ENCODE measurements around the gene AARS2.

DNA sequence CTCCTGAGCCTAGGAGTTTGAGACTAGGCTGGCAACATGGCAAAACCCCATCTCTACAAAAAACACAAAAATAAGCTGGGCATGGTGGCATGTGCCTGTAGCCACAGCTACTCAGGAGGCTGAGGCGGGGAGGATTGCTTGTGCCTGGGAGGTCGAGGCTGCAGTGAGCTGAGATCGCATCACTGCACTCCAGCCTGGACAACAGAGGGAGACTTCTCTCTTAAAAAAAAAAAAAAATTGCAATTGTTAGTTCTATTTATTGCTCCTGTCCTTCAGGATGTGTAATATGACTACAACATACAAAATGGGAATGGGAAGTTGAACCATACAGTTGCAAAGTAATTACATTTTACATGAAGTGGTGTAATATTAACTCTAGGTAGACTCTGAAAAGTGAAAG is 8.1 kb upstream of the AARS2 start:
- TF ChIP-seq, protein P1, sequence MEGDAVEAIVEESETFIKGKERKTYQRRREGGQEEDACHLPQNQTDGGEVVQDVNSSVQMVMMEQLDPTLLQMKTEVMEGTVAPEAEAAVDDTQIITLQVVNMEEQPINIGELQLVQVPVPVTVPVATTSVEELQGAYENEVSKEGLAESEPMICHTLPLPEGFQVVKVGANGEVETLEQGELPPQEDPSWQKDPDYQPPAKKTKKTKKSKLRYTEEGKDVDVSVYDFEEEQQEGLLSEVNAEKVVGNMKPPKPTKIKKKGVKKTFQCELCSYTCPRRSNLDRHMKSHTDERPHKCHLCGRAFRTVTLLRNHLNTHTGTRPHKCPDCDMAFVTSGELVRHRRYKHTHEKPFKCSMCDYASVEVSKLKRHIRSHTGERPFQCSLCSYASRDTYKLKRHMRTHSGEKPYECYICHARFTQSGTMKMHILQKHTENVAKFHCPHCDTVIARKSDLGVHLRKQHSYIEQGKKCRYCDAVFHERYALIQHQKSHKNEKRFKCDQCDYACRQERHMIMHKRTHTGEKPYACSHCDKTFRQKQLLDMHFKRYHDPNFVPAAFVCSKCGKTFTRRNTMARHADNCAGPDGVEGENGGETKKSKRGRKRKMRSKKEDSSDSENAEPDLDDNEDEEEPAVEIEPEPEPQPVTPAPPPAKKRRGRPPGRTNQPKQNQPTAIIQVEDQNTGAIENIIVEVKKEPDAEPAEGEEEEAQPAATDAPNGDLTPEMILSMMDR (IDR thresholded peaks at IDR 0.05), result no peak
- TF ChIP-seq POLR2A (IDR thresholded peaks at IDR 0.05), result no peak

Data from uterus (tissue), 2 donors.